Body of pancreas (tissue), 4 donors: ENCODE data around the gene SBF2.

Experiments
- CTCF ChIP-seq, 7 experiments: fragments of 450-650 bp in 4 of 7; fragments of 200-600 bp in 3 of 7; sonication (generic) in 3 of 7; IDR thresholded peaks; one replicate each; pipeline ENCODE4 v1.5.1; 2016 to 2019; ENCODE audit warnings: antibody characterized with exemption in 7 of 7
- POLR2A ChIP-seq, 3 donors: fragments of 450-650 bp; IDR thresholded peaks; one replicate each; pipeline ENCODE4 v1.6.1; 2016; ENCODE audit warnings: antibody characterized with exemption in 3 of 3, mild to moderate bottlenecking in 2 of 3

- no peak for TF ChIP-seq CTCF (IDR thresholded peaks at IDR 0.05)
- no peak for TF ChIP-seq POLR2A (IDR thresholded peaks at IDR 0.05)
Observed at GRCh38 chr11:9896902-9897301, 397.1 kb downstream of the SBF2 start.
